ENCODE results near the gene RAB30.

DNA sequence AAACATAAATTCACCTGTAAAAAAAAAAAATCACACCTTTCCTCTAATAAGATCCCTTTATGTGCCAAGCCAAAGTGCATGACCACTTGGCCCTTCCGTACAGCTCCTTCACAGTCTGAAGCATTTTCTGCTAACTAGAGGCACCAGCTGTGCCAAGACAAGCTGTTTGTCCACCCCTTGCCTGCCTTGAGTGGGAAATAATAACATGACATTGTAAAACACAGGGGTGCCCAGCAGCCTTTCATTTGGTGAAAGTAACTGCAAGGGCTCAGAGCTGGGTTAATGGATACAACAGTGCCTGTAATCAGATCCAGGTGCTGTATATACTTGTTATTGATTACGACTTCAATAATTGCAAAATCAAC lies 110.9 kb downstream of the RAB30 start:
- TF ChIP-seq EZH2 (IDR thresholded peaks at IDR 0.05; ENCODE audit: borderline replicate concordance) (no peak), EZH2phosphoT487 (IDR thresholded peaks at IDR 0.05; ENCODE audit: low read depth, severe bottlenecking, unreplicated experiment) (no peak)
- TF ChIP-seq, protein P1, sequence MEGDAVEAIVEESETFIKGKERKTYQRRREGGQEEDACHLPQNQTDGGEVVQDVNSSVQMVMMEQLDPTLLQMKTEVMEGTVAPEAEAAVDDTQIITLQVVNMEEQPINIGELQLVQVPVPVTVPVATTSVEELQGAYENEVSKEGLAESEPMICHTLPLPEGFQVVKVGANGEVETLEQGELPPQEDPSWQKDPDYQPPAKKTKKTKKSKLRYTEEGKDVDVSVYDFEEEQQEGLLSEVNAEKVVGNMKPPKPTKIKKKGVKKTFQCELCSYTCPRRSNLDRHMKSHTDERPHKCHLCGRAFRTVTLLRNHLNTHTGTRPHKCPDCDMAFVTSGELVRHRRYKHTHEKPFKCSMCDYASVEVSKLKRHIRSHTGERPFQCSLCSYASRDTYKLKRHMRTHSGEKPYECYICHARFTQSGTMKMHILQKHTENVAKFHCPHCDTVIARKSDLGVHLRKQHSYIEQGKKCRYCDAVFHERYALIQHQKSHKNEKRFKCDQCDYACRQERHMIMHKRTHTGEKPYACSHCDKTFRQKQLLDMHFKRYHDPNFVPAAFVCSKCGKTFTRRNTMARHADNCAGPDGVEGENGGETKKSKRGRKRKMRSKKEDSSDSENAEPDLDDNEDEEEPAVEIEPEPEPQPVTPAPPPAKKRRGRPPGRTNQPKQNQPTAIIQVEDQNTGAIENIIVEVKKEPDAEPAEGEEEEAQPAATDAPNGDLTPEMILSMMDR (IDR thresholded peaks at IDR 0.05; ENCODE audit: poor library complexity), result no peak

All from hepatocyte (in vitro differentiated cells).